Spleen (tissue), 11 donors: ENCODE results near the gene DPYD. TPM values are rescaled to one million over a fixed set of nuclear protein-coding genes. Genes with fewer than 3 reads are reported as not detected.

ENCODE experiments used
- DNase-seq: peaks from one replicate; pipeline ENCODE4 v3.0.0-alpha.2; 2020
- H3K27ac ChIP-seq, 8 donors: fragments of 200-600 bp; sonication (generic) in 7 of 8; 1 replicate in 4 of 8; 2 replicates in 4 of 8; pipeline versions ENCODE4 v1.5.0 to v1.8.0; 2016 to 2021; ENCODE audit warnings: inconsistent platforms in 4 of 8, mild to moderate bottlenecking in 4 of 8, moderate library complexity in 1 of 8
- H3K27me3 ChIP-seq, 7 donors: fragments of 200-600 bp; sonication (generic) in 6 of 7; replicated peaks in 1 of 7; 1 replicate in 4 of 7; 2 replicates in 3 of 7; pipeline versions ENCODE4 v1.5.0 to v1.8.0; 2016 to 2021; ENCODE audit warnings: inconsistent platforms in 3 of 7, mild to moderate bottlenecking in 1 of 7
- H3K36me3 ChIP-seq, 6 donors: fragments of 200-600 bp; sonication (generic) in 5 of 6; 1 replicate in 4 of 6; 2 replicates in 2 of 6; pipeline versions ENCODE4 v1.5.0 to v1.8.0; 2016 to 2021; ENCODE audit warnings: inconsistent platforms in 2 of 6
- H3K4me1 ChIP-seq, 6 donors: fragments of 200-600 bp; sonication (generic) in 5 of 6; 1 replicate in 3 of 6; 2 replicates in 3 of 6; pipeline versions ENCODE4 v1.5.0 to v1.8.0; 2016 to 2021; ENCODE audit warnings: inconsistent platforms in 3 of 6
- H3K4me3 ChIP-seq, 8 donors: fragments of 200-600 bp; sonication (generic) in 7 of 8; 1 replicate in 4 of 8; 2 replicates in 4 of 8; pipeline versions ENCODE4 v1.5.0 to v1.8.0; 2016 to 2021; ENCODE audit warnings: inconsistent platforms in 4 of 8, mild to moderate bottlenecking in 4 of 8, moderate library complexity in 2 of 8
- H3K9me3 ChIP-seq, 8 donors: fragments of 200-600 bp; sonication (generic) in 7 of 8; 1 replicate in 4 of 8; 2 replicates in 4 of 8; pipeline versions ENCODE4 v1.5.0 to v1.8.0; 2016 to 2021; ENCODE audit warnings: inconsistent platforms in 4 of 8
- POLR2A ChIP-seq, 3 donors: fragments of 450-650 bp; IDR thresholded peaks; one replicate each; pipeline ENCODE4 v1.5.1; 2017; ENCODE audit warnings: antibody characterized with exemption in 3 of 3, mild to moderate bottlenecking in 1 of 3
- POLR2AphosphoS5 ChIP-seq, 3 donors: sonication (generic); formaldehyde crosslinking; IDR thresholded peaks; one replicate each; pipeline ENCODE4 v1.5.1; 2017; ENCODE audit warnings: antibody characterized with exemption in 3 of 3
- WGBS, 5 donors: extraction: QIAGEN DNeasy Blood & Tissue Kit in 3 of 5; methylation state at CpG; one replicate each; pipeline versions ENCODE4 v1.1.5 to v1.1.7; 2013 to 2018; 5-methylcytosine and 5-hydroxymethylcytosine counted together
- intact Hi-C: fragments of 100-400 bp; cut with DNase I; formaldehyde crosslinking; loops from one replicate; pipeline ENCODE4 v1.15.0; 2023; ENCODE audit warnings: low total_unique reads
- polyA plus RNA-seq, 3 donors: library from polyadenylated mRNA; stranded (reverse); fragments of 200-250 nt; gene quantifications; one replicate each; pipeline ENCODE4 v1.2.1, GENCODE V29; 2013
- total RNA-seq, 7 donors: library from RNA; depleted of rRNA in 3 of 7; stranded (reverse); fragments of >200 nt in 3 of 7; fragmentation: NEBNext Ultra II Directional in 4 of 7; extraction: Animal tissue kit (Norgen Biotek cat#: 25700) in 4 of 7; gene quantifications; one replicate each; pipeline versions ENCODE4 v1.1.0 to v1.2.1, GENCODE V29; 2016 to 2021
- TF ChIP-seq, protein P1 (sequence below), 11 experiments: fragments of 200-600 bp in 7 of 11; fragments of 450-650 bp in 4 of 11; sonication (generic) in 4 of 11; IDR thresholded peaks in 8 of 11; conservative IDR thresholded peaks in 3 of 11; 1 replicate in 7 of 11; 2 replicates in 4 of 11; pipeline versions ENCODE4 v1.4.0 to v1.8.0; 2016 to 2021; ENCODE audit warnings: antibody characterized with exemption in 11 of 11, inconsistent platforms in 4 of 11, mild to moderate bottlenecking in 1 of 11
- donor health status: healthy with polysubstance abuse.
- donor health status: DM: no; HTN: no; CAD: no; lungs with moderate emphysema.
- donor health status: DM: no; HTN: no; CAD: no.
- donor health status: Bipolar disorder and iron deficiency.
- donor health status: healthy.
- donor health status: DM: no; HTN: no; CAD: no.
- donor health status: DM: yes; HTN: yes; CAD: no.

The DPYD gene
- total and polyA plus RNA-seq, 10 donors, result 7.3 to 114 (median 92.3) TPM

DNA sequence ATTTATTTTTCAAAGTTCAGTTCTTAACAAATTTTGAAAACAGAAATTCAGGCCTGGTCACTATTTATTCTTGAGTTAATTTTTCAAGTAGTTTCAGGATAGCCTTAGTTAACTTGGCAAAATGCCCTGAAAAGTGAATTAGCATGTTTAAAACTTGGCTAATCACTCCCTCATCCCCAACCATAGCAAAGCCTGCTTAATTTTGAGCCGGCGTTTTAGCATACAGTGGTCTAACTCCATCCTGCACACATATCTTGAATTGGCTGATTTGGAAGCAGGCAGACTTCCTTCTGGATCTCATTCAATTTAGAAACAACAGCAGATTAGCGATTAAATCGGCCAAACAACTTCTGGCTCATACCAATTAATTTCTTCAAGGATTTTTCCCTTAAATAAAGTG, 760.0 kb downstream of the DPYD start:
- Histone ChIP-seq H3K9me3 (peaks cover 0 to 17% (median 10%) of the 10 kb centered on the region in 8 donors), H3K27me3 (no peaks in the 10 kb centered on the region), H3K4me1 (peaks cover 0 to 5% (median 1%) of the 10 kb centered on the region in 6 donors), H3K36me3 (no peaks in the 10 kb centered on the region), H3K4me3 (no peak overlapping the region), H3K27ac (no peak overlapping the region)
- no peak for TF ChIP-seq POLR2A (IDR thresholded peaks at IDR 0.05)
- TF ChIP-seq POLR2AphosphoS5 (IDR thresholded peaks at IDR 0.05), result no peak
- TF ChIP-seq, protein P1, sequence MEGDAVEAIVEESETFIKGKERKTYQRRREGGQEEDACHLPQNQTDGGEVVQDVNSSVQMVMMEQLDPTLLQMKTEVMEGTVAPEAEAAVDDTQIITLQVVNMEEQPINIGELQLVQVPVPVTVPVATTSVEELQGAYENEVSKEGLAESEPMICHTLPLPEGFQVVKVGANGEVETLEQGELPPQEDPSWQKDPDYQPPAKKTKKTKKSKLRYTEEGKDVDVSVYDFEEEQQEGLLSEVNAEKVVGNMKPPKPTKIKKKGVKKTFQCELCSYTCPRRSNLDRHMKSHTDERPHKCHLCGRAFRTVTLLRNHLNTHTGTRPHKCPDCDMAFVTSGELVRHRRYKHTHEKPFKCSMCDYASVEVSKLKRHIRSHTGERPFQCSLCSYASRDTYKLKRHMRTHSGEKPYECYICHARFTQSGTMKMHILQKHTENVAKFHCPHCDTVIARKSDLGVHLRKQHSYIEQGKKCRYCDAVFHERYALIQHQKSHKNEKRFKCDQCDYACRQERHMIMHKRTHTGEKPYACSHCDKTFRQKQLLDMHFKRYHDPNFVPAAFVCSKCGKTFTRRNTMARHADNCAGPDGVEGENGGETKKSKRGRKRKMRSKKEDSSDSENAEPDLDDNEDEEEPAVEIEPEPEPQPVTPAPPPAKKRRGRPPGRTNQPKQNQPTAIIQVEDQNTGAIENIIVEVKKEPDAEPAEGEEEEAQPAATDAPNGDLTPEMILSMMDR (IDR thresholded peaks at IDR 0.05 in 8 of 11, conservative IDR thresholded peaks at IDR 0.05 in 3 of 11), result no peak
- intact Hi-C loops, result no loop called here
- DNase-seq, result no peak
- 38 to 52% (median 51%) methylated on average over 4 of the region's 4 CpGs for WGBS, 5 donors

DNA sequence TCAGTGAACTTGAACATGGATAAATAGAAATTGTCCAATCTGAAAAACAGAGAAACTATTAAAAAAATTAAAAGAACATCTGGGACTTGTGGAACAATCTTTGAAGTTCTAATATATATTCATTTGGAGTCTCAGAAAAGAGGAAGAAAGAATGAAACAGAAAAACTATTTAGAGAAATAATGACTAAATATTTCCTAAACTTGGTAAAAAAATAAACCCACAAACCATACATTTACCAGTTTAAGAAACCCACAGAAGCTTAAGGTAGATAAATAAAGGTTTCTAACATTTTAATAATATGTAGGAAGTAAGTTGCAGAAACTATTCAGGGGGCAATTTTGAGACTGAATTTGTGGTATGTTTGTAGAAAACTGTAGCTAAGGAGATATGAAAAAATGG, 761.5 kb downstream of the DPYD start:
- no peak for DNase-seq
- Histone ChIP-seq H3K9me3 (peaks cover 0 to 14% (median 5%) of the 10 kb centered on the region in 8 donors), H3K27ac (no peak overlapping the region), H3K36me3 (peaks cover 0 to 3% (median 0%) of the 10 kb centered on the region in 6 donors), H3K4me3 (no peak overlapping the region), H3K4me1 (peaks cover 0 to 5% (median 1%) of the 10 kb centered on the region in 6 donors), H3K27me3 (no peaks in the 10 kb centered on the region)
- no peak for TF ChIP-seq POLR2A (IDR thresholded peaks at IDR 0.05)
- intact Hi-C loops, result loop anchor here (10.0 kb wide), 1 partner anchor 675 kb away; no protein-coding TSS in a partner anchor

DNA sequence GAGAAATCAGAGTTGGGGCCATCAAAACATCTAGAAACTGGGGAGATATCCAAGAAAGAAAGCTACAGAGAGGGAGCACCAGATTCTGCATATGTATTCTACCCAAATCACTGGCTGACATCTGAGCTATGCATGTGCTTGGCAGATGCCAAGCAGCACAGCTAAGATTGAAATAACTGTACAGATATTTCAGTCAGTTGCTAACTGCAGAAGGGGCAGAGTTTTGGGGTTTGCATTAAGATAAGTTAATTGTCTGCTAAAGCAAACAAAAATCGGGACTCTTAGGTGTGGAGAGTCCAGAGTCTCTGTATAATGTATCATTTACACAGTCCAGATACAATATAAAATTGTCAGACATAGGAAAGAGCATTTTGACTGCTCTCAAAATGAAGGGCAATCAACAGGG, 762.1 kb downstream of the DPYD start:
- Histone ChIP-seq H3K27ac (no peak overlapping the region), H3K27me3 (no peaks in the 10 kb centered on the region), H3K4me3 (no peak overlapping the region), H3K9me3 (peaks cover 0 to 7% (median 3%) of the 10 kb centered on the region in 8 donors), H3K4me1 (peaks cover 0 to 5% (median 1%) of the 10 kb centered on the region in 6 donors), H3K36me3 (peaks cover 0 to 6% (median 0%) of the 10 kb centered on the region in 6 donors)
- TF ChIP-seq POLR2AphosphoS5 (IDR thresholded peaks at IDR 0.05) (no peak), POLR2A (IDR thresholded peaks at IDR 0.05) (no peak)
- TF ChIP-seq, protein P1 (IDR thresholded peaks at IDR 0.05 in 8 of 11, conservative IDR thresholded peaks at IDR 0.05 in 3 of 11), result no peak
- intact Hi-C loops, result loop anchor here (10.0 kb wide), 1 partner anchor 676 kb away; no protein-coding TSS in a partner anchor
- WGBS, 5 donors, result 78 to 94% (median 84%) methylated on average over 1 of the region's 1 CpG
- DNase-seq, result no peak

DNA sequence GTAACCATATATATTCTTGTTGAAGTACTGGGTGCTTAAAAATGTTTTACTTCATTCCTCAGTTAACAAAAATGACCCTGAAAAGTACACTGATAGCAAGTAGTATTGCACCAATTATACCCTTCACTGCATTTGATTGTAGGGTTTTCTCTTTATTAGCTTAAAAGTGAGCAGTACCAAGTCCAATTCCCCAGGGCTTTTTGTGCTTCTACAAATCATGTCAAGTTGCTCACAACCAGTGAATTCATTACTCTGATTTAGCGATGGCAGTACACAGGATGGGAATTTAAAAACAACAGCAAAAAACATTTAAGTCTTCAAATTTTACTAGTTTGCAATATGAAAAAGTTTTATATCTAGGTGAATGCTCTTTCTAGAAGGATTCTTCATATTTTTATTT, 762.8 kb downstream of the DPYD start:
- Histone ChIP-seq H3K9me3 (peaks cover 0 to under 1% (median 0%) of the 10 kb centered on the region in 8 donors), H3K27me3 (no peaks in the 10 kb centered on the region), H3K27ac (no peak overlapping the region), H3K4me1 (peaks cover 0 to 5% (median 0%) of the 10 kb centered on the region in 6 donors), H3K36me3 (peaks cover 0 to 6% (median 0%) of the 10 kb centered on the region in 6 donors), H3K4me3 (no peak overlapping the region)
- TF ChIP-seq POLR2A (IDR thresholded peaks at IDR 0.05), result no peak
- TF ChIP-seq POLR2AphosphoS5 (IDR thresholded peaks at IDR 0.05), result no peak
- TF ChIP-seq, protein P1 (IDR thresholded peaks at IDR 0.05 in 8 of 11, conservative IDR thresholded peaks at IDR 0.05 in 3 of 11), result no peak
- 39 to 96% (median 95%) methylated on average over 1 of the region's 1 CpG for WGBS, 5 donors
- DNase-seq, result no peak
- intact Hi-C loops, result loop anchor here (10.0 kb wide), 1 partner anchor 677 kb away; no protein-coding TSS in a partner anchor
